ENCODE measurements around the gene MTNR1B. TPM values are rescaled to one million over a fixed set of nuclear protein-coding genes. Genes with fewer than 3 reads are reported as not detected.

The MTNR1B gene
- total RNA-seq, 1 experiment from 2014 or later = not detected

DNA sequence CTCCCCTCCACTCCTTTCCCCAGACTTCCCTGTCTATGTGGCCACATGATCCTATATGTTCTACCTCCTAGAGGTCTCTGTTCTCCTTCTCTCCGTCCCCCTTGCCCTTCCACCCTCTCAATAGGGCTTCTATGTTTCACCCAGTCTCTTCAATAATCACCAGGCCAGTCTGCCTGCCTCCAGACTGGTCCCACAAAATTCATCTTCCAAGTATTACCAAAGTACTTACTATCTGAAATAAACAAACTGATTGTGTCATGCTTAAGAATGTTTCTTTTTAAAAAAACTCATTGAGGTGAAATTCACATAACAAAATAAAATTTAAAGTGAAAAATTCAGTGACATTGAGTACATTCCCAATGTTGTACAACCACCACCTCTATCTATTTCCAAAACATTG, 44.2 kb downstream of the MTNR1B start:
- CTCF ChIA-PET = no interaction called here
- TF ChIP-seq TCF7L2 (IDR thresholded peaks at IDR 0.05; ENCODE audit: borderline replicate concordance, extremely low read depth, insufficient read depth, insufficient read length) = no peak
- TF ChIP-seq EZH2 (IDR thresholded peaks at IDR 0.05) = no peak
- no peak for TF ChIP-seq POLR2AphosphoS5 (IDR thresholded peaks at IDR 0.05; ENCODE audit: low read depth, low read length)
- no peak for TF ChIP-seq ZNF274 (IDR thresholded peaks at IDR 0.05; ENCODE audit: low read depth, low read length)
- no peak for TF ChIP-seq RAD21 (IDR thresholded peaks at IDR 0.05; ENCODE audit: low read depth)
- no peak for TF ChIP-seq POLR2A (IDR thresholded peaks at IDR 0.05; ENCODE audit: borderline replicate concordance, extremely low read depth, insufficient read depth, insufficient read length)
- TF ChIP-seq EGR1 (IDR thresholded peaks at IDR 0.05; ENCODE audit: low read depth) = no peak
- TF ChIP-seq, protein P1, sequence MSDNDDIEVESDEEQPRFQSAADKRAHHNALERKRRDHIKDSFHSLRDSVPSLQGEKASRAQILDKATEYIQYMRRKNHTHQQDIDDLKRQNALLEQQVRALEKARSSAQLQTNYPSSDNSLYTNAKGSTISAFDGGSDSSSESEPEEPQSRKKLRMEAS (IDR thresholded peaks at IDR 0.05) = no peak
- no peak for TF ChIP-seq CEBPB (IDR thresholded peaks at IDR 0.05; ENCODE audit: low read depth)
- TF ChIP-seq, protein P2, sequence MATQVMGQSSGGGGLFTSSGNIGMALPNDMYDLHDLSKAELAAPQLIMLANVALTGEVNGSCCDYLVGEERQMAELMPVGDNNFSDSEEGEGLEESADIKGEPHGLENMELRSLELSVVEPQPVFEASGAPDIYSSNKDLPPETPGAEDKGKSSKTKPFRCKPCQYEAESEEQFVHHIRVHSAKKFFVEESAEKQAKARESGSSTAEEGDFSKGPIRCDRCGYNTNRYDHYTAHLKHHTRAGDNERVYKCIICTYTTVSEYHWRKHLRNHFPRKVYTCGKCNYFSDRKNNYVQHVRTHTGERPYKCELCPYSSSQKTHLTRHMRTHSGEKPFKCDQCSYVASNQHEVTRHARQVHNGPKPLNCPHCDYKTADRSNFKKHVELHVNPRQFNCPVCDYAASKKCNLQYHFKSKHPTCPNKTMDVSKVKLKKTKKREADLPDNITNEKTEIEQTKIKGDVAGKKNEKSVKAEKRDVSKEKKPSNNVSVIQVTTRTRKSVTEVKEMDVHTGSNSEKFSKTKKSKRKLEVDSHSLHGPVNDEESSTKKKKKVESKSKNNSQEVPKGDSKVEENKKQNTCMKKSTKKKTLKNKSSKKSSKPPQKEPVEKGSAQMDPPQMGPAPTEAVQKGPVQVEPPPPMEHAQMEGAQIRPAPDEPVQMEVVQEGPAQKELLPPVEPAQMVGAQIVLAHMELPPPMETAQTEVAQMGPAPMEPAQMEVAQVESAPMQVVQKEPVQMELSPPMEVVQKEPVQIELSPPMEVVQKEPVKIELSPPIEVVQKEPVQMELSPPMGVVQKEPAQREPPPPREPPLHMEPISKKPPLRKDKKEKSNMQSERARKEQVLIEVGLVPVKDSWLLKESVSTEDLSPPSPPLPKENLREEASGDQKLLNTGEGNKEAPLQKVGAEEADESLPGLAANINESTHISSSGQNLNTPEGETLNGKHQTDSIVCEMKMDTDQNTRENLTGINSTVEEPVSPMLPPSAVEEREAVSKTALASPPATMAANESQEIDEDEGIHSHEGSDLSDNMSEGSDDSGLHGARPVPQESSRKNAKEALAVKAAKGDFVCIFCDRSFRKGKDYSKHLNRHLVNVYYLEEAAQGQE (IDR thresholded peaks at IDR 0.05; ENCODE audit: low read depth) = no peak
- TF ChIP-seq, protein P3, sequence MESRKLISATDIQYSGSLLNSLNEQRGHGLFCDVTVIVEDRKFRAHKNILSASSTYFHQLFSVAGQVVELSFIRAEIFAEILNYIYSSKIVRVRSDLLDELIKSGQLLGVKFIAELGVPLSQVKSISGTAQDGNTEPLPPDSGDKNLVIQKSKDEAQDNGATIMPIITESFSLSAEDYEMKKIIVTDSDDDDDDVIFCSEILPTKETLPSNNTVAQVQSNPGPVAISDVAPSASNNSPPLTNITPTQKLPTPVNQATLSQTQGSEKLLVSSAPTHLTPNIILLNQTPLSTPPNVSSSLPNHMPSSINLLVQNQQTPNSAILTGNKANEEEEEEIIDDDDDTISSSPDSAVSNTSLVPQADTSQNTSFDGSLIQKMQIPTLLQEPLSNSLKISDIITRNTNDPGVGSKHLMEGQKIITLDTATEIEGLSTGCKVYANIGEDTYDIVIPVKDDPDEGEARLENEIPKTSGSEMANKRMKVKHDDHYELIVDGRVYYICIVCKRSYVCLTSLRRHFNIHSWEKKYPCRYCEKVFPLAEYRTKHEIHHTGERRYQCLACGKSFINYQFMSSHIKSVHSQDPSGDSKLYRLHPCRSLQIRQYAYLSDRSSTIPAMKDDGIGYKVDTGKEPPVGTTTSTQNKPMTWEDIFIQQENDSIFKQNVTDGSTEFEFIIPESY (IDR thresholded peaks at IDR 0.05; ENCODE audit: extremely low read depth, insufficient replicate concordance, low read length) = no peak
- TF ChIP-seq SIN3A (IDR thresholded peaks at IDR 0.05; ENCODE audit: low read depth) = no peak
- DNase-seq (ENCODE audit: low read depth, low spot score) (no peak), ATAC-seq (no peak)
- no peaks in the 10 kb centered on the region for H3K27me3 ChIP-seq (ENCODE audit: insufficient read depth, low read length)
- no peaks in the 10 kb centered on the region for H3K36me3 ChIP-seq (ENCODE audit: control insufficient read depth in 1 of 2, insufficient read depth in 2 of 2, low read length in 2 of 2)
- no peak overlapping the region for H3K4me2 ChIP-seq (ENCODE audit: low read length)
- H3K9ac ChIP-seq (ENCODE audit: low read length) = no peak overlapping the region
- H3K79me2 ChIP-seq (ENCODE audit: insufficient read depth, low read length) = no peaks in the 10 kb centered on the region
- RAD21 ChIA-PET (ENCODE audit: low non-redundant PET in 1 of 2, low total read pairs in 2 of 2, uncharacterized antibody in 2 of 2, unreplicated experiment in 2 of 2) = no interaction called here
- POLR2A ChIA-PET = no interaction called here
- no TSS peak for BruUV-seq (replicated peaks)
- no peaks in the 10 kb centered on the region for H3K4me1 ChIP-seq (ENCODE audit: control insufficient read depth in 1 of 2, insufficient read depth in 2 of 2, low read length in 2 of 2)
- H3K9me2 ChIP-seq (ENCODE audit: insufficient read depth) = no peaks in the 10 kb centered on the region
- H3K9me3 ChIP-seq (ENCODE audit: control insufficient read depth in 1 of 2, insufficient read depth in 1 of 2, low read depth in 1 of 2, low read length in 2 of 2) = no peaks in the 10 kb centered on the region
- no peak overlapping the region for H2AFZ ChIP-seq (ENCODE audit: low read depth, low read length, poor library complexity, severe bottlenecking)
- intact Hi-C loops (cut with micrococcal nuclease) = no loop called here
- H3K27ac ChIP-seq (ENCODE audit: low read depth, low read length) = no peak overlapping the region
- H4K20me1 ChIP-seq (ENCODE audit: insufficient read depth) = no peaks in the 10 kb centered on the region
- H3K4me3 ChIP-seq (replicated peaks in 1 of 2; ENCODE audit: low read depth in 1 of 2, low read length in 2 of 2) = no peak overlapping the region

Data from HCT116 (cell line).